HEK293 (cell line): ENCODE data around the gene PTPRN2.
A peak's percentile ranks its signal among the peaks of the same experiment; 100 is the strongest.

Source experiments
- CTCF ChIA-PET: fragments of 350-600 bp; formaldehyde crosslinking; extraction: SDS; loops from one replicate; lab custom pipeline; 2021; ENCODE audit warnings: antibody characterized with exemption; lab: Yijun Ruan, JAX
- POLR2A ChIA-PET: fragments of 300-600 bp; formaldehyde crosslinking; extraction: SDS; loops from one replicate; lab custom pipeline; 2020; ENCODE audit warnings: antibody characterized with exemption, inconsistent platforms; lab: Yijun Ruan, JAX
- H3K27ac ChIP-seq: fragments of 200-500 bp; sonication (Bioruptor generic); 2 replicates; pipeline ENCODE4 v1.5.1; 2014; ENCODE audit warnings: low read depth, low read length, control low read depth, inconsistent platforms; ENCODE audit errors: extremely low read depth
- H3K36me3 ChIP-seq, 2 experiments: fragments of 200-500 bp in 1 of 2; sonication (Bioruptor generic) in 1 of 2; 1 replicate in 1 of 2; 2 replicates in 1 of 2; pipeline ENCODE4 v1.5.1; 2014 to 2017; ENCODE audit warnings: inconsistent platforms in 2 of 2, low read length in 2 of 2; ENCODE audit not compliant: control insufficient read depth in 2 of 2, insufficient read depth in 1 of 2
- H3K4me1 ChIP-seq: fragments of 200-500 bp; sonication (Bioruptor generic); 2 replicates; pipeline ENCODE4 v1.5.1; 2014; ENCODE audit warnings: mild to moderate bottlenecking, low read length, inconsistent platforms; ENCODE audit not compliant: control insufficient read depth, insufficient read depth
- H3K4me3 ChIP-seq: 2 replicates; pipeline ENCODE4 v1.5.1; 2011; ENCODE audit warnings: low read depth, mild to moderate bottlenecking, control low read depth, low read length, moderate library complexity
- H3K9me3 ChIP-seq: fragments of 200-500 bp; sonication (Bioruptor generic); 2 replicates; pipeline ENCODE4 v1.5.1; 2014; ENCODE audit warnings: low read depth, low read length, inconsistent platforms; ENCODE audit not compliant: control insufficient read depth, insufficient read depth
- AEBP2 ChIP-seq: fragments of 450-650 bp; formaldehyde crosslinking; IDR thresholded peaks from 2 replicates; pipeline ENCODE4 v1.5.1; 2016; ENCODE audit warnings: missing biosample characterization, missing genetic modification characterization, borderline replicate concordance
- BCL11A ChIP-seq: fragments of 450-650 bp; formaldehyde crosslinking; IDR thresholded peaks from 2 replicates; pipeline ENCODE4 v1.5.1; 2016; ENCODE audit warnings: low read depth, missing biosample characterization, missing genetic modification characterization
- BCL11B ChIP-seq: fragments of 450-650 bp; formaldehyde crosslinking; IDR thresholded peaks from 2 replicates; pipeline ENCODE4 v1.5.1; 2016; ENCODE audit warnings: low read depth, missing biosample characterization, missing genetic modification characterization
- GLI4 ChIP-seq: fragments of 450-650 bp; formaldehyde crosslinking; IDR thresholded peaks from 2 replicates; pipeline ENCODE4 v1.5.1; 2016; ENCODE audit warnings: missing biosample characterization, missing genetic modification characterization
- GLIS1 ChIP-seq: fragments of 450-650 bp; formaldehyde crosslinking; IDR thresholded peaks from 2 replicates; pipeline ENCODE4 v1.5.1; 2016; ENCODE audit warnings: missing biosample characterization, missing genetic modification characterization
- HOXC10 ChIP-seq: sonication (generic); formaldehyde crosslinking; IDR thresholded peaks from 2 replicates; pipeline ENCODE4 v1.8.1; 2023; ENCODE audit warnings: mild to moderate bottlenecking, missing genetic modification reagents
- REST ChIP-seq: fragments of 450-650 bp; formaldehyde crosslinking; IDR thresholded peaks from 2 replicates; pipeline ENCODE4 v1.5.1; 2016; ENCODE audit warnings: missing biosample characterization, missing genetic modification characterization
- ZBTB1 ChIP-seq: fragments of 450-650 bp; formaldehyde crosslinking; IDR thresholded peaks from 2 replicates; pipeline ENCODE4 v1.5.1; 2016; ENCODE audit warnings: missing biosample characterization, missing genetic modification characterization
- ZBTB11 ChIP-seq: fragments of 450-650 bp; formaldehyde crosslinking; conservative IDR thresholded peaks from 2 replicates; pipeline ENCODE4 v1.5.1; 2016; ENCODE audit warnings: low read depth, missing biosample characterization, missing genetic modification characterization
- ZNF132 ChIP-seq: fragments of 450-650 bp; formaldehyde crosslinking; IDR thresholded peaks from 2 replicates; pipeline ENCODE4 v1.5.1; 2017; ENCODE audit warnings: missing biosample characterization, missing genetic modification characterization, borderline replicate concordance
- ZNF184 ChIP-seq: fragments of 450-650 bp; IDR thresholded peaks from 2 replicates; pipeline ENCODE4 v1.5.1; 2018; ENCODE audit warnings: missing biosample characterization, mild to moderate bottlenecking, missing genetic modification characterization
- ZNF248 ChIP-seq: fragments of 450-650 bp; formaldehyde crosslinking; IDR thresholded peaks from 2 replicates; pipeline ENCODE4 v1.5.1; 2017; ENCODE audit warnings: missing biosample characterization, missing genetic modification characterization
- ZNF311 ChIP-seq: fragments of 450-650 bp; formaldehyde crosslinking; IDR thresholded peaks from 2 replicates; pipeline ENCODE4 v1.5.1; 2017; ENCODE audit warnings: missing biosample characterization, missing genetic modification characterization, borderline replicate concordance
- ZNF354C ChIP-seq: fragments of 450-650 bp; formaldehyde crosslinking; IDR thresholded peaks from 2 replicates; pipeline ENCODE4 v1.5.1; 2016; ENCODE audit warnings: missing biosample characterization, missing genetic modification characterization, low read depth, borderline replicate concordance
- ZNF366 ChIP-seq: fragments of 450-650 bp; formaldehyde crosslinking; conservative IDR thresholded peaks from 2 replicates; pipeline ENCODE4 v1.5.1; 2016; ENCODE audit warnings: missing biosample characterization, missing genetic modification characterization
- ZNF433 ChIP-seq: fragments of 450-650 bp; formaldehyde crosslinking; IDR thresholded peaks from 2 replicates; pipeline ENCODE4 v1.5.1; 2016; ENCODE audit warnings: missing biosample characterization, missing genetic modification characterization, low read depth
- ZNF529 ChIP-seq: fragments of 450-650 bp; formaldehyde crosslinking; IDR thresholded peaks from 2 replicates; pipeline ENCODE4 v1.5.1; 2017; ENCODE audit warnings: missing genetic modification characterization, missing biosample characterization; ENCODE audit not compliant: insufficient replicate concordance
- ZNF558 ChIP-seq: fragments of 450-650 bp; formaldehyde crosslinking; IDR thresholded peaks from 2 replicates; pipeline ENCODE4 v1.5.1; 2016; ENCODE audit warnings: missing biosample characterization, missing genetic modification characterization
- ZNF621 ChIP-seq: fragments of 450-650 bp; formaldehyde crosslinking; IDR thresholded peaks from 2 replicates; pipeline ENCODE4 v1.5.1; 2017; ENCODE audit warnings: missing biosample characterization, missing genetic modification characterization

PTPRN2 gene

GRCh38 chr7:158097453-158098124 lies 490.0 kb downstream of the PTPRN2 start (continued):
- TF ChIP-seq AEBP2 (tag by site-specific recombination), result 0 out of 2 replicates have a peak, but pooled peaks have one; percentile 28
- no peak for TF ChIP-seq HOXC10 (CRISPR knock-in tag)
- peak; percentile 79 for TF ChIP-seq ZNF558
- peak; percentile 50; the same call in 1 of the 2 replicates for TF ChIP-seq BCL11A (tag by site-specific recombination)
- peak; percentile 91 for TF ChIP-seq ZBTB1 (tag by site-specific recombination)

GRCh38 chr7:158097106-158097452 lies 490.5 kb downstream of the PTPRN2 start:
- Histone ChIP-seq H3K27ac (no peak overlapping the region), H3K4me1 (no peaks in the 10 kb centered on the region), H3K4me3 (no peak overlapping the region), H3K9me3 (no peaks in the 10 kb centered on the region), H3K36me3 (no peaks in the 10 kb centered on the region)
- ChIA-PET POLR2A (no interaction called here), CTCF (no interaction called here)
- TF ChIP-seq ZNF529 (tag by site-specific recombination) (no peak), GLI4 (tag by site-specific recombination) (0 out of 2 replicates have a peak, but pooled peaks have one; percentile 6), REST (no peak), ZNF184 (tag by site-specific recombination) (no peak), ZNF366 (no peak)

- POLR2A ChIA-PET, result no interaction called here
- CTCF ChIA-PET, result no interaction called here
- Histone ChIP-seq H3K9me3 (no peaks in the 10 kb centered on the region), H3K4me1 (no peaks in the 10 kb centered on the region), H3K27ac (no peak overlapping the region), H3K36me3 (no peaks in the 10 kb centered on the region), H3K4me3 (no peak overlapping the region)
- no peak for TF ChIP-seq BCL11B
- TF ChIP-seq ZBTB11 (tag by site-specific recombination), result no peak
- TF ChIP-seq ZNF354C (tag by site-specific recombination), result no peak
- TF ChIP-seq ZNF433 (tag by site-specific recombination), result no peak
- TF ChIP-seq GLIS1 (tag by site-specific recombination), result no peak
- no peak for TF ChIP-seq ZNF132
- no peak for TF ChIP-seq ZNF248
- TF ChIP-seq ZNF311, result no peak
- TF ChIP-seq ZNF621 (tag by site-specific recombination), result no peak
These were observed 491.0 kb downstream of the PTPRN2 start for GRCh38 chr7:158096582-158096981.
